GM19239 (cell line): ENCODE results near the gene EGFLAM.

Experiments used
- DNase-seq: peaks from one replicate; pipeline ENCODE4 v3.0.0; 2011; ENCODE audit warnings: low spot score; ENCODE audit not compliant: insufficient read length
- FAIRE-seq: peaks from 2 replicates; lab custom pipeline; 2011; peaks lifted over from hg19 to GRCh38; lab: Jason Lieb, UNC

EGFLAM gene

GRCh38 chr5:38509185-38509584 is 250.8 kb downstream of the EGFLAM start:
- FAIRE-seq (no peak), DNase-seq (no peak)
